ENCODE measurements around the gene NDUFV3. TPM values are rescaled to one million over a fixed set of nuclear protein-coding genes. Genes with fewer than 3 reads are reported as not detected.

Gene NDUFV3
- total and polyA plus RNA-seq, 2 of the 8 experiments (the other 6 are each of a cell fraction or from before 2014, with no cell fraction given): 17.0 to 44.4 TPM

- TF ChIP-seq EP300 (IDR thresholded peaks at IDR 0.05; ENCODE audit: borderline replicate concordance in 1 of 2, low read depth in 2 of 2, low read length in 2 of 2): no peak
- TF ChIP-seq USF2 (IDR thresholded peaks at IDR 0.05; ENCODE audit: low read length): no peak
- no peak for TF ChIP-seq E2F6 (IDR thresholded peaks at IDR 0.05)
- no peak for TF ChIP-seq SIRT6 (IDR thresholded peaks at IDR 0.05; ENCODE audit: low read length)
- TF ChIP-seq ATF2 (IDR thresholded peaks at IDR 0.05; ENCODE audit: low read length): no peak
These were observed 32.8 kb upstream of the NDUFV3 start (continued) for GRCh38 chr21:42860345-42860744.

Data from H1 (cell line).